ENCODE measurements around the gene SAP30BP. TPM values are rescaled to one million over a fixed set of nuclear protein-coding genes. Genes with fewer than 3 reads are reported as not detected.

Gene SAP30BP
- total RNA-seq = 100 to 1,000 TPM in 1 of 2 donors, 10 to 100 TPM in 1; 96.5 to 113 TPM
- polyA plus RNA-seq (2013, experiment 1 of 2) = 93.1 TPM
- 95.4 TPM for polyA plus RNA-seq (2013, experiment 2 of 2)
- long read RNA-seq, experiment 1, transcript SAP30BP-225 (11 exons, 2,722 nt) = major isoform, 29 of 53 reads
- long read RNA-seq, experiment 1, partial matches to known transcripts = 6 of 53 reads
- long read RNA-seq, experiment 1, other reads (novel, unspliced or antisense) = 15 of 53 reads
- long read RNA-seq, experiment 2, transcript SAP30BP-202 (10 exons, 2,439 nt) = minor isoform, 8 of 169 reads
- long read RNA-seq, experiment 2, transcript SAP30BP-225 (11 exons, 2,722 nt) = major isoform, 128 of 169 reads
- long read RNA-seq, experiment 2, partial matches to known transcripts = 4 of 169 reads
- long read RNA-seq, experiment 2, other reads (novel, unspliced or antisense) = 28 of 169 reads
- long read RNA-seq, experiment 3, transcript SAP30BP-202 (10 exons, 2,439 nt) = minor isoform, 9 of 222 reads
- long read RNA-seq, experiment 3, transcript SAP30BP-225 (11 exons, 2,722 nt) = major isoform, 166 of 222 reads
- long read RNA-seq, experiment 3, partial matches to known transcripts = 3 of 222 reads
- long read RNA-seq, experiment 3, other reads (novel, unspliced or antisense) = 40 of 222 reads
- long read RNA-seq, experiment 4, transcript SAP30BP-225 (11 exons, 2,722 nt) = major isoform, 100 of 133 reads
- long read RNA-seq, experiment 4, transcript SAP30BP-202 (10 exons, 2,439 nt) = minor isoform, 8 of 133 reads
- long read RNA-seq, experiment 4, partial matches to known transcripts = 20 of 133 reads
- long read RNA-seq, experiment 4, other reads (novel, unspliced or antisense) = 5 of 133 reads

DNA sequence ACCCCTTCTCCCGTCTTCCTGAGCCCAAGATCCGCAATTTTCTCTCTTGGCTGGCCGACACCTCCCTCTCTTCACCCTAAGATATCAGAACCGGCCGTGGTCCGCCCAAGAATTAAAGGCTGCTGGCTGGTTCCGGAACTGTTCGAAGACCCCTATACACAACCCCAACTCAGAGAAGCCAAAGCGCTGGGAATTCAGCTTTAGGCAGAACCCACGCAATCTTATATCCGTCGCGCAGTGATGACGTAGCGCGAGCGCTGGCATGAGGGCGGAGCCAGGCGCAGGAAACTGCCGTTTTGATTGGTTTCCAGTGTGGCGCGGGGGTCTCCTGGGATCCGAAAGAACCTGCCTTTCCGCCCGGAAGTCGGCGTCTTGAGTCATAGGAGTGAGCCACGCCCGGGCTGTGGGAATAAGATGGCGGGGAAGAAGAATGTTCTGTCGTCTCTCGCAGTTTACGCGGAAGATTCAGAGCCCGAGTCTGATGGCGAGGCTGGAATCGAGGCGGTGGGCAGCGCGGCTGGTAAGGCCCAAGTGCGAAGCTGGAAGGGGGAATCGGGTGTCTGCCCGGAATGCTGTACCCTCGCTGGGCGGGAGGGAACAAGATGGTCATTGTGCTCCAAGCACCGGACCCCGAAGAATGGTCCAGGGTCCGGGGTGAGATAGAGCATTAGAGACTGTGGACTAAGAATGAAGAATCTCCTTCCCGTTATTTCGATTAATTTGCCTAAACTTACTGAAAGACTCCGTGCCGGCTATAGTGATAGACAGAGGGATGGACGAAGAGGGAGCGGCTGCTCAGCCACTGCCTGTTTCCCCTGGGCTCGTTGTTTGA lies at the start of gene SAP30BP, which contains the start of gene RECQL5:
SAP30BP (plus strand) TSS at position 380 of the 832 bp plus-strand sequence; CDS start at position 415, 35 bp downstream.
RECQL5 (minus strand) TSS at position 196 of the 832 bp plus-strand sequence. CDS start 597 bp downstream, outside the sequence.
- peak; percentile 100 for DNase-seq
- WGBS, 2 experiments (ENCODE audit: insufficient coverage in 1 of 2, insufficient read length in 1 of 2) = 0% methylated on average over 15 to 55 of the region's 55 CpGs
- H3K9me3 ChIP-seq (ENCODE audit: control insufficient read depth, low read length) = no peaks in the 10 kb centered on the region
- TF ChIP-seq, protein P1, sequence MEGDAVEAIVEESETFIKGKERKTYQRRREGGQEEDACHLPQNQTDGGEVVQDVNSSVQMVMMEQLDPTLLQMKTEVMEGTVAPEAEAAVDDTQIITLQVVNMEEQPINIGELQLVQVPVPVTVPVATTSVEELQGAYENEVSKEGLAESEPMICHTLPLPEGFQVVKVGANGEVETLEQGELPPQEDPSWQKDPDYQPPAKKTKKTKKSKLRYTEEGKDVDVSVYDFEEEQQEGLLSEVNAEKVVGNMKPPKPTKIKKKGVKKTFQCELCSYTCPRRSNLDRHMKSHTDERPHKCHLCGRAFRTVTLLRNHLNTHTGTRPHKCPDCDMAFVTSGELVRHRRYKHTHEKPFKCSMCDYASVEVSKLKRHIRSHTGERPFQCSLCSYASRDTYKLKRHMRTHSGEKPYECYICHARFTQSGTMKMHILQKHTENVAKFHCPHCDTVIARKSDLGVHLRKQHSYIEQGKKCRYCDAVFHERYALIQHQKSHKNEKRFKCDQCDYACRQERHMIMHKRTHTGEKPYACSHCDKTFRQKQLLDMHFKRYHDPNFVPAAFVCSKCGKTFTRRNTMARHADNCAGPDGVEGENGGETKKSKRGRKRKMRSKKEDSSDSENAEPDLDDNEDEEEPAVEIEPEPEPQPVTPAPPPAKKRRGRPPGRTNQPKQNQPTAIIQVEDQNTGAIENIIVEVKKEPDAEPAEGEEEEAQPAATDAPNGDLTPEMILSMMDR (conservative IDR thresholded peaks at IDR 0.05) = no peak
- Mint-ChIP-seq H3K4me1 (peaks cover 7% of the 10 kb centered on the region), H3K27me3 (ENCODE audit: insufficient read depth) (no peaks in the 10 kb centered on the region), H3K27ac (no peak within 1 kb of the TSS), H3K9me3 (no peaks in the 10 kb centered on the region), H3K4me3 (no peak within 1 kb of the TSS), H3K36me3 (ENCODE audit: low read depth) (peaks cover 50% of the 10 kb centered on the region)
- peak within 1 kb of the TSS; percentile 96 for H3K9ac ChIP-seq (ENCODE audit: extremely low read depth, low read length, poor library complexity, severe bottlenecking)
- peak within 1 kb of the TSS; percentile 77 for H3K27ac ChIP-seq (ENCODE audit: low read depth, low read length)
- H3K4me3 ChIP-seq (ENCODE audit: low read length) = peak within 1 kb of the TSS; percentile 99
- H3K36me3 ChIP-seq (ENCODE audit: control insufficient read depth, insufficient read depth, low read length) = peaks cover 61% of the 10 kb centered on the region
- no peaks in the 10 kb centered on the region for H3K4me1 ChIP-seq (ENCODE audit: control insufficient read depth, insufficient read depth, low read length)
- no peaks in the 10 kb centered on the region for H3K27me3 ChIP-seq (ENCODE audit: control insufficient read depth, insufficient read depth, low read length, poor library complexity, severe bottlenecking)

DNA sequence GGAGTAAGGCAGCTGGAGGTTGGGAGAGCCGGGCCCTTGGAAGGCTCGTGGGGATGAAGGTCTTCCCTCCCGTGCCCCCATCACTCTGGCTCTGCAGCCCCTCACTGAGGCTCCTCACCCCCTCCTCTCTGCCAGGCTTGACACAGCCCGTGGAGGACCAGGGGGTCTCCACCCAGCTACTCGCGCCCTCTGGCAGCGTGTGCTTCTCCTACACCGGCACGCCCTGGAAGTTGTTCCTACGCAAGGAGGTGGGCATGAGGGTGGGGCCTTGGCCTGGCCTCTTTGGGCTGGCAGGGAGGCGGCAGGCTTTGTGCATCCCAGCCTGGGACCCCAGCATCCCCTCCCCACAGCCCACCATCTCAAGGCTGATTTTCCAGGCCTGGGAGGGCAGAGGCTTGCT lies 49.5 kb upstream of the SAP30BP start:
- H3K27me3 Mint-ChIP-seq (ENCODE audit: insufficient read depth) = peaks cover 2% of the 10 kb centered on the region
- no peaks in the 10 kb centered on the region for H3K36me3 ChIP-seq (ENCODE audit: control insufficient read depth, insufficient read depth, low read length)
- no peaks in the 10 kb centered on the region for H3K9me3 Mint-ChIP-seq
- H3K27ac ChIP-seq (ENCODE audit: low read depth, low read length) = no peak overlapping the region
- peaks cover 6% of the 10 kb centered on the region for H3K4me1 Mint-ChIP-seq
- TF ChIP-seq, protein P1 (conservative IDR thresholded peaks at IDR 0.05) = no peak
- H3K4me3 ChIP-seq (ENCODE audit: low read length) = no peak overlapping the region
- DNase-seq = no peak
- H3K27ac Mint-ChIP-seq = no peak overlapping the region
- no peaks in the 10 kb centered on the region for H3K9me3 ChIP-seq (ENCODE audit: control insufficient read depth, low read length)
- H3K9ac ChIP-seq (ENCODE audit: extremely low read depth, low read length, poor library complexity, severe bottlenecking) = no peak overlapping the region
- H3K36me3 Mint-ChIP-seq (ENCODE audit: low read depth) = no peaks in the 10 kb centered on the region
- H3K4me3 Mint-ChIP-seq = no peak overlapping the region
- peaks cover 7% of the 10 kb centered on the region for H3K4me1 ChIP-seq (ENCODE audit: control insufficient read depth, insufficient read depth, low read length)
- WGBS, 2 experiments (ENCODE audit: insufficient coverage in 1 of 2, insufficient read length in 1 of 2) = 72 to 89% methylated on average over 2 to 11 of the region's 11 CpGs
- no peaks in the 10 kb centered on the region for H3K27me3 ChIP-seq (ENCODE audit: control insufficient read depth, insufficient read depth, low read length, poor library complexity, severe bottlenecking)
